Kidney tubule cell (primary cell): ENCODE data around the gene GKN1.
A peak's percentile ranks its signal among the peaks of the same experiment; 100 is the strongest.
"Not testable (repeated sequence)": the region's sequence is repeated elsewhere in the genome, so short reads cannot be mapped to it uniquely, and the experiment has no call there.

Source experiments
- DNase-seq: peaks from one replicate; pipeline ENCODE4 v3.0.0-alpha.2; 2018; ENCODE audit warnings: low spot score

GKN1 gene

GRCh38 chr2:68974251-68974650 is at the start of gene GKN1:
Gene GKN1 (plus strand): TSS chr2:68974636. CDS start chr2:68974678, 42 bp downstream.
- peak; percentile 31 for DNase-seq

GRCh38 chr2:68925295-68925896 is 49.0 kb upstream of the GKN1 start:
- peak; percentile 61 for DNase-seq

GRCh38 chr2:68926796-68927195 is 47.6 kb upstream of the GKN1 start:
- peak; percentile 45 for DNase-seq

- no peak for DNase-seq
Measured at GRCh38 chr2:68931149-68931711, 43.2 kb upstream of the GKN1 start.

GRCh38 chr2:68931799-68932198 is 42.6 kb upstream of the GKN1 start:
- DNase-seq, result no peak

DNA sequence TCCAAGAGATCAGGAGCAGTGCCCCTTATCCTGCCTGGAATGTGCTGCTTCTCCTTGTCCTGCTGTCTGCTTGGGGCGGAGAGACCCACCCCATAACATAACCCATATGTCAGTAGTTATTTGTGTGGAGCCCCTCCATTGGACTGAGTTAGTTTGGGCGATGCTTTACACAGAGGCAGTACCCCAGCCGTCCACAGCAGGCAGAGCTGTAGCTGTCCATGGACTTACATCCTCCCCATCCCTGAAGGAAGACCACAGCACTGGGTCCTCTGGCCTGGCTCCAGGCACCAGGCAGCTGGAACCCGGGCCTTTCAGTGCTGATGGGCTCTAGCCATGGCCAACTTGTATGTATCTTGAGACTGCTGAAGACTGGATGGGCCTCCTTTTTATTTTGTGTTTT is 42.0 kb upstream of the GKN1 start:
- no peak for DNase-seq

- no peak for DNase-seq
Measured at GRCh38 chr2:68934021-68934420, 40.4 kb upstream of the GKN1 start.

GRCh38 chr2:68935471-68935870 is 39.0 kb upstream of the GKN1 start:
- peak; percentile 57 for DNase-seq

GRCh38 chr2:68936427-68936826 is 38.0 kb upstream of the GKN1 start:
- DNase-seq, result peak; percentile 86

DNA sequence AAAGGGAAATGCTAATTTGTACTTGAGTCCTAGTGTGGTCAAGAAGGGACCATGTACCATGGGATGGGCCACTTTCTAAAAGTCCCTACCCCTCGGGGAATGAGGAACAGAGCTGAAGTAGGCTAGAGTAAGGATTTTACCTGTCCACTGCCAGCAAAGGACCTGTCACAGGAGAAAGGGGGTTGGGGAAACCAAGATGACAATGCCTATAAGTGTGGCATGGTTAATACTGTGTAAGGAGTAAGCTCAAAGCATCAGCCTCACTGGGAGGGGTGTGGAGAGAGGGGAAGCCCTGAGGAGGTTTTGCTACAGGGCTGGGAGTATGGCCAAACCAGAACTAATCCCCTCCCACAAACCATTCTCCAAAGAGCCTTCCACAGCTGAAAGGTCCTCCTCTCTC is 37.5 kb upstream of the GKN1 start:
- no peak for DNase-seq

DNA sequence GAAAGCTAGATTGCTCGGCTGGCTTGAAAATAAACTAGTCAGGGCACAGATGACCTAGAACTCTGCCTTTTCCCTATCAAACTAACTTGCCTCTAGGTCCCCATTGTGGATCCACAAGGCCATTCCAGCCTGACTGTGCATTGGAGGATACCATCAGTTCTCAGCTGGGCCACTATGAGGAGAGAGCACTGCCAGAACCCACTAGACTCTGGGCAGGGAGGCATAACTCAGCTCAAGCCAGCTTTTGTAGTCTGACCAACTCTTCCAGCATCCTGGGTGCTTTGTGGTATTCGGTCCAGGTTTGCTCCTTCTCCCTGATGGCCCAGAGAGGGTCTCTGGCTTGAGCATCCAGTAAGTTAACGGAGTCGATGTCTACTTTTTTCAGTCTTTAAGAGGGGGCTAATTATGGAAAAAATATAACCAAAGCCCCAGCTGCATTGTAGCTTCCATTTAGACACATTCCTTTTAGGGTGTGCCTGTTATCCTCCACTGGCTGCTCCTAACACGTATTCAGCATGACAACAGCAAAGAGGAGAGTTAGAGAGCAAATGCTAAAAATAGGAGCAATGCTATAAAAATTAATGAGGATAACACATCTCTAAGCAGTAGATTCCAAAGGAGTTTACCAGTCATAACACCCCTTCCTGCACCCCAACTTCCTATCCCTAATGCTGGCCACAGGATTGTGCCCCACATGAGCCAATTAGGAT is 36.9 kb upstream of the GKN1 start:
- DNase-seq, result no peak

DNA sequence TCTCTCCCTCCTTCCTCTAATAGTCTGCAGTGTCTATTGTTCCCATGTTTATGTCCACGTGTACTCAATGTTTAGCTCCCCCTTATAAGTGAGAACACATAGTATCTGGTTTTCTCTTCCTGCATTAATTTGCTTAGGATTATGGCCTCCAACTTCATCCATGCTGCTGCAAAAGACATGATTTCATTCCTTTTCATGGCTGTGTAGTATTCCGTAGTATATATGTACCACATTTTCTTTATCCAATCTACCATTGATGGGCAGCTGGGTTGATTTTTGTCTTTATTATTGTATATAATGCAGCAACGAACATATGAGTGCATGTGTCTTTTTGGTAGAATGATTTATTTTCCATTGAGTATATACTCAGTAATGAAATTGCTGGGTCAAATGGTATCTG is 35.5 kb upstream of the GKN1 start:
- no peak for DNase-seq

DNA sequence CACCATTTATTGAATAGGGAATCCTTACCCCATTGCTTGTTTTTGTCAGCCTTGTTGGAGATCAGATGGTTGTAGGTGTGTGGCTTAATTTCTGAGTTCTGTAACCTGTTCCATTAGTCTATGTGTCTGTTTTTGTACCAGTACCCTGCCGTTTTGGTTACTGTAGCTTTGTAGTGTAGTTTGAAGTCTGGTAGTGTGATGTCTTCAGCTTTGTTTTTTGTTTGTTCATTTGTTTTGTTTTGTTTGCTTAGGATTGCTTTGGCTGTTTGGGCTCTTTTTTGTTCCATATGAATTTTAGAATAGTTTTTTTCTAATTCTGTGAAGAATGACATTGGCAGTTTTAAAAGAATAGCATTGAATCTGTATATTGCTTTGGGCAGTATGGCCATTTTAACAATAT is 34.5 kb upstream of the GKN1 start:
- no peak for DNase-seq

DNA sequence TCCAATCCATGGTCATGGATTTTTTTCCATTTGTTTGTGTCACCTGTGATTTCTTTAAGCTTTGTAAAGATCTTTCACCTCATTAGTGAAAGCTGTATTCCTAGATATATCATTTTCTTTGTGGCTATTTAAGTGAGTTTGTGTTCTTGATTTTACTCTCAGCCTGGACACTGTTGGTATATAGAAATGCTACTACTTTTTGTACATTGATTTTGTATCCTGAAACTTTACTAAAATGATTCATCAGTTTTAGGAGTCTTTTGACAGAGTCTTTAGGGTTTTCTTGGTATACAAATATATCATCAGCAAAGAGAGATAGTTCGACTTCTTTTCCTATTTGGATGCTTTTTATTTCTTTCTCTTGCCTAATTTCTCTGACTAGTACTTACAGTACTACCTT is 34.1 kb upstream of the GKN1 start:
- no peak for DNase-seq

DNA sequence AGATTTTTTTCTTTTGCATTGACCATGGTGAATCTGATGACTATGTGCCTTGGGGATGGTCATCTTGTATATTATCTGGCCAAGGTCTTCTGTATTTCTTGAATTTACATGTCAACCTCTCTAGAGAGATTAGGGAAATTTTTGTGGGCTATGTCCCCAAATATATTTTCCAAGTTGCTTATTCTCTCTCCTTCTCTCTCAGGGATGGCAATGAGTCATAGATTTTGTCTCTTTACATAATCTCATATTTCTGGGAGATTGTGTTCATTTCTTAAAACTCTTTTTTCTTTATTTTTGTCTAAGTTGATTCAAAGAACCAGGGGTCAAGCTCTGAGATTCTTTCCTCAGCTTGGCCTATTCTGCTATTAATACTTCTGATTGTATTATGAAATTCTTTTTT is 31.6 kb upstream of the GKN1 start:
- no peak for DNase-seq

GRCh38 chr2:68943581-68944568 is 30.6 kb upstream of the GKN1 start:
- DNase-seq, result peak; percentile 74

DNA sequence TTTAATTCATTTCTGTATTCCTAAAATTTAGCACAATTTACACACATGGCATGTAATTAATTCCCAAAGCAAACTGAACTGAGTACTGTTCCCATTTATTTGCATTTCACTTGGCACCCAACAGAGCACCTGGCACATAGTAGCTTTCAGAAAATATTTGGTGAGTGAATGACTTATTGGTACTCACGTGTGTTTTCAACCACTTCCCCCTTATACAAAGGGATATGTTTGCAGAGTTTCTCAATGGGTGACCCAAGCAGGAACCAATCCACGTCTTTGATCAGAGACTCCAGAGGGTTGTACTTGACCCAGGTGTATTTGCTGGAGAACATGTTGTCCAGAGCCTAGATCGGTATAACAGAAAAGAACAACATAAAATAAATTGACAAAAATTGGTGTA is 28.3 kb upstream of the GKN1 start:
- no peak for DNase-seq

DNA sequence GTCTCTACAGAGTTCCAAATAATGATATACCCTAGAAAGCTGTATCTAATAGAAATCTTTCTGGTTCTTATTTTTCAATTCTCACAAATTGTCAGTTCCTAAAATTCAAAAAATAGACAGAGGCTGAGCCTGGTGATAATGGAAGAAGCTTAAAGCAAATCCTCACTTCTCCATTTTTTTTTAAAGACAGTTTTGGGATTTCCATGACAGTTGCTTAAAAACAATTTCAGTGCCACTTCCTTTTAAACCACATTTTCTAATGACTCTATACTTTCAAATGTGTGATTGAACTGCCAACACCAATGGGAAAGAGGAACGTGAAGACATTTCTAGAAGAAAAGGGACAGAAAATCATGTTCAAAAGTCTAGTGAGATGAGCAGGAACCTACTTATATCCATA is 25.7 kb upstream of the GKN1 start:
- no peak for DNase-seq

- no peak for DNase-seq
Measured at GRCh38 chr2:68951899-68952298, 22.5 kb upstream of the GKN1 start.

DNA sequence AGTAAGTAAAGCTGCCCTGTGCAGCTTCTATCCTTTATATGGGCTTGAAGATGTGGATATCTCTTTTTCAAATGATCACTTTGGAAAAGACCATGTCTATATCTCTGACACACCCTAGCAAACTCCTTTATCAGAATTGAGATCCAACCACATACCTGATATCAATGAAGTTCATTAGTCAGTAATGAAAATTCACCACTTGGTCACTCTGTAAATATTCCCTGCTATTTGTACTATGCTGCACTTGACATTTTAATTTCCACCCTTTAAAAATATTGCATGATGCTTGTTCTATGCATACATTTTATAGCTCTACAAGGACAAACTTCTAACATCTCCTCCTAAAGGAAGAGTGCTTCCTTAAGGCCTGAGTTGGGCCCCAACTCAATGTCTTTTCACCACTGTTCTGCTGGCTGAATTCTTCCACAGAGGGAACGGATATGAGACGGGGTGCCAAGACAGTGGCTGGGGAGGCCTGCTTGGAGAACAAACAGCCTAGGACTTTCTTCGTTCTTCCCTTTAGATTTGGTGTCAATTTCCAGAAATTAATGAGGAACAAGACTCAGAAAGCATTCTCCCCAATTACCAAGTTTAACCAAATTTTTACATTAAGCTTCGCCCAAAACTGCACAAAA is 21.4 kb upstream of the GKN1 start, which contains the start of gene GKN2:
GKN2 (minus strand) TSS at position 7 of the 635 bp plus-strand sequence. CDS start 32 bp downstream, outside the sequence.
- no peak for DNase-seq

- DNase-seq, result not testable (repeated sequence)
Measured at GRCh38 chr2:68955432-68955831, 19.0 kb upstream of the GKN1 start.

DNA sequence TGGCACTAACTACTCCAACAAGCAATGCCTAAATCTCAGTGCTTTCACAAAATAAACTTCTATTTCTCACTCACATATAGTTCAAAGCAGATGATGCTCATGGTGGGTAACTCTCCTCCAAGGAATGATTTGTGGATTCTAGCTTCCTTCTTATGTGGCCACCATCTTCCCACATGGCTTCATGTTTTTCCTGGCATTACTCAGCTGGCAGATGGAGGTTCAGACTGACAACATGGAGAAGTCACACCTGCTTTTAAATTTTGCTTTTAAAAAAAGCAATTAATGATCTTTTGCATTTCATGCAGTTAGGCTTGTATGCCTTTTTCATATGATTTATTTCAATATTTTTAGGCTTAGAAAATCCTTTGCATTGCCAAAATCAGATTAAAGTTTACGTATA is 15.4 kb upstream of the GKN1 start:
- DNase-seq, result no peak
